ENCODE data around the gene CD38.

GRCh38 chr4:15898902-15899301 is 120.8 kb downstream of the CD38 start:
- no peak for TF ChIP-seq POLR2A (IDR thresholded peaks at IDR 0.05)
- no peak for TF ChIP-seq CTCF (IDR thresholded peaks at IDR 0.05)

Data from body of pancreas (tissue), 4 donors.